GM18511 (cell line): ENCODE measurements around the gene ADRA2C.

Experiments
- ATAC-seq: cut with Tn5 transposase; IDR thresholded peaks from one replicate; pipeline ENCODE4 v1.9.1; 2021; ENCODE audit warnings: mild to moderate bottlenecking, moderate library complexity; ENCODE audit not compliant: unreplicated experiment

Gene ADRA2C

GRCh38 chr4:3732076-3733028, 33.8 kb upstream of the ADRA2C start:
- no peak for ATAC-seq

- ATAC-seq, result no peak
These were observed 33.0 kb upstream of the ADRA2C start for GRCh38 chr4:3733195-3733594.

GRCh38 chr4:3735196-3735595, 31.0 kb upstream of the ADRA2C start:
- ATAC-seq, result no peak

- no peak for ATAC-seq
These were observed 29.9 kb upstream of the ADRA2C start for GRCh38 chr4:3736290-3736689.

GRCh38 chr4:3736806-3737205, 29.4 kb upstream of the ADRA2C start:
- ATAC-seq, result no peak

GRCh38 chr4:3739577-3739976, 26.6 kb upstream of the ADRA2C start:
- ATAC-seq, result no peak

GRCh38 chr4:3740256-3740655, 25.9 kb upstream of the ADRA2C start:
- ATAC-seq, result no peak

GRCh38 chr4:3741217-3742011, 24.8 kb upstream of the ADRA2C start:
- no peak for ATAC-seq

GRCh38 chr4:3742610-3743009, 23.6 kb upstream of the ADRA2C start:
- no peak for ATAC-seq

- ATAC-seq, result no peak
These were observed 22.0 kb upstream of the ADRA2C start for GRCh38 chr4:3744232-3744631.

- no peak for ATAC-seq
These were observed 21.3 kb upstream of the ADRA2C start for GRCh38 chr4:3744901-3745300.

GRCh38 chr4:3745886-3746656, 20.1 kb upstream of the ADRA2C start:
- ATAC-seq, result no peak

GRCh38 chr4:3746701-3747580, 19.2 kb upstream of the ADRA2C start:
- no peak for ATAC-seq

- ATAC-seq, result no peak
These were observed 18.6 kb upstream of the ADRA2C start for GRCh38 chr4:3747581-3747904.

GRCh38 chr4:3748136-3748898, 17.9 kb upstream of the ADRA2C start:
- no peak for ATAC-seq

- ATAC-seq, result no peak
These were observed 17.1 kb upstream of the ADRA2C start for GRCh38 chr4:3749081-3749480.

- ATAC-seq, result no peak
These were observed 15.9 kb upstream of the ADRA2C start for GRCh38 chr4:3750334-3750733.

- no peak for ATAC-seq
These were observed 14.2 kb upstream of the ADRA2C start for GRCh38 chr4:3752022-3752421.

- ATAC-seq, result no peak
These were observed 12.3 kb upstream of the ADRA2C start for GRCh38 chr4:3753726-3754412.
